B cell (primary cell): ENCODE results near the gene NRDC.

Experiments used
- EZH2 ChIP-seq: IDR thresholded peaks from 2 replicates; pipeline ENCODE4 v1.6.1; 2012; ENCODE audit warnings: borderline replicate concordance, low read depth, mild to moderate bottlenecking, moderate library complexity, low read length; ENCODE audit not compliant: insufficient read depth, poor library complexity, severe bottlenecking
- TF ChIP-seq, protein P1 (sequence below): fragments of 200-600 bp; IDR thresholded peaks from one replicate; pipeline ENCODE4 v1.8.0; 2022; ENCODE audit warnings: antibody characterized with exemption, mild to moderate bottlenecking

- TF ChIP-seq, protein P1, sequence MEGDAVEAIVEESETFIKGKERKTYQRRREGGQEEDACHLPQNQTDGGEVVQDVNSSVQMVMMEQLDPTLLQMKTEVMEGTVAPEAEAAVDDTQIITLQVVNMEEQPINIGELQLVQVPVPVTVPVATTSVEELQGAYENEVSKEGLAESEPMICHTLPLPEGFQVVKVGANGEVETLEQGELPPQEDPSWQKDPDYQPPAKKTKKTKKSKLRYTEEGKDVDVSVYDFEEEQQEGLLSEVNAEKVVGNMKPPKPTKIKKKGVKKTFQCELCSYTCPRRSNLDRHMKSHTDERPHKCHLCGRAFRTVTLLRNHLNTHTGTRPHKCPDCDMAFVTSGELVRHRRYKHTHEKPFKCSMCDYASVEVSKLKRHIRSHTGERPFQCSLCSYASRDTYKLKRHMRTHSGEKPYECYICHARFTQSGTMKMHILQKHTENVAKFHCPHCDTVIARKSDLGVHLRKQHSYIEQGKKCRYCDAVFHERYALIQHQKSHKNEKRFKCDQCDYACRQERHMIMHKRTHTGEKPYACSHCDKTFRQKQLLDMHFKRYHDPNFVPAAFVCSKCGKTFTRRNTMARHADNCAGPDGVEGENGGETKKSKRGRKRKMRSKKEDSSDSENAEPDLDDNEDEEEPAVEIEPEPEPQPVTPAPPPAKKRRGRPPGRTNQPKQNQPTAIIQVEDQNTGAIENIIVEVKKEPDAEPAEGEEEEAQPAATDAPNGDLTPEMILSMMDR = no peak
- no peak for TF ChIP-seq EZH2
Observed at GRCh38 chr1:51789342-51789741, 89.2 kb downstream of the NRDC start.
